ENCODE results near the gene SBF2. TPM values are rescaled to one million over a fixed set of nuclear protein-coding genes. Genes with fewer than 3 reads are reported as not detected.
"Not testable (repeated sequence)": the region's sequence is repeated elsewhere in the genome, so short reads cannot be mapped to it uniquely, and the experiment has no call there.

SBF2 gene
- total and polyA plus RNA-seq, 2 donors (not counting 3 experiments of a cell fraction or from before 2014, with no cell fraction given), result 15.4 to 42.4 TPM

DNA sequence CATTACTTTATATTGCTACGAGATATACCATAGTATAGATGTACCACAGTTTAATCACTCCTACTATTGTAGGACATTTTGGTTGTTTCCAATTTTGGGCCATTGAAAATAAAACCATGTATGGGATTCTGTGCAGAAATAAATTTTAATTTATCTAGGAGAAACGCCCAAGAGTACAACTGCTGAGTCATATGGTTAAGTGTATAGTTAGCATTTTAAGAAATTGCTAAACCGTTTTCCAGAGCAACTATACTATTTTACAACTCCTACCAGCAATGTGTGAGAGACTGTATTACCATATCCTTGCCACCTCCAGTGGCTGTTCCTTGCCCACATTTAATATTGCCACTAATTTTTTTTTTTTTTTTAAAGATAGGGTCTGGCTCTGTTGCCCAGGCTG is 163.1 kb downstream of the SBF2 start:
- DNase-seq (ENCODE audit: low read depth, low spot score), result no peak
- Histone ChIP-seq H3K79me2 (ENCODE audit: control insufficient read depth, insufficient read depth, low read length) (no peaks in the 10 kb centered on the region), H3K4me3 (replicated peaks in 1 of 3; ENCODE audit: insufficient read depth in 1 of 3, low read depth in 1 of 3, low read length in 3 of 3) (no peak overlapping the region), H4K20me1 (replicated peaks; ENCODE audit: control insufficient read depth, extremely low read depth, insufficient read depth, low read length) (peaks cover 2% of the 10 kb centered on the region), H3K9me3 (replicated peaks; ENCODE audit: control insufficient read depth, insufficient read depth, low read length) (no peaks in the 10 kb centered on the region), H3K4me1 (ENCODE audit: control insufficient read depth, extremely low read depth, insufficient read depth, low read length) (no peaks in the 10 kb centered on the region), H3K27ac (ENCODE audit: insufficient read depth, low read depth, low read length) (no peak overlapping the region), H3K4me2 (ENCODE audit: insufficient read depth, low read length) (no peak overlapping the region), H3K27me3 (ENCODE audit: control insufficient read depth in 2 of 2, insufficient read depth in 2 of 2, low read length in 2 of 2) (no peaks in the 10 kb centered on the region), H3K9me1 (replicated peaks; ENCODE audit: control insufficient read depth, extremely low read depth, insufficient read depth, low read length) (no peaks in the 10 kb centered on the region), H3K36me3 (ENCODE audit: control insufficient read depth in 2 of 2, extremely low read depth in 1 of 2, insufficient read depth in 2 of 2, low read length in 2 of 2) (no peaks in the 10 kb centered on the region), H2AFZ (ENCODE audit: low read depth, low read length) (no peak overlapping the region), H3K9ac (replicated peaks; ENCODE audit: extremely low read depth, insufficient read depth, low read length) (no peak overlapping the region)
- intact Hi-C loops (cut with micrococcal nuclease) (no loop called here), dilution Hi-C loops (cut with MboI; ENCODE audit: extremely low pct_ligation_motif_present, low sequenced_read_pairs) (no loop called here)
- TF ChIP-seq POLR2A (IDR thresholded peaks at IDR 0.05; ENCODE audit: low read depth, low read length) (no peak), EZH2 (IDR thresholded peaks at IDR 0.05; ENCODE audit: borderline replicate concordance, low read depth, low read length, severe bottlenecking) (no peak), FOS (IDR thresholded peaks at IDR 0.05; ENCODE audit: borderline replicate concordance, insufficient read depth, low read length) (no peak), JUN (IDR thresholded peaks at IDR 0.05; ENCODE audit: borderline replicate concordance, insufficient read depth, insufficient read length, low read depth) (no peak), GATA2 (IDR thresholded peaks at IDR 0.05; ENCODE audit: insufficient read depth, insufficient read length, low read depth, low read length) (no peak), POLR2AphosphoS5 (IDR thresholded peaks at IDR 0.05; ENCODE audit: insufficient read depth, low read depth, low read length) (no peak), MYC (IDR thresholded peaks at IDR 0.05; ENCODE audit: low read depth, low read length) (no peak)
- TF ChIP-seq, protein P1, sequence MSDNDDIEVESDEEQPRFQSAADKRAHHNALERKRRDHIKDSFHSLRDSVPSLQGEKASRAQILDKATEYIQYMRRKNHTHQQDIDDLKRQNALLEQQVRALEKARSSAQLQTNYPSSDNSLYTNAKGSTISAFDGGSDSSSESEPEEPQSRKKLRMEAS (IDR thresholded peaks at IDR 0.05; ENCODE audit: insufficient read depth, insufficient read length), result no peak
- TF ChIP-seq, protein P2, sequence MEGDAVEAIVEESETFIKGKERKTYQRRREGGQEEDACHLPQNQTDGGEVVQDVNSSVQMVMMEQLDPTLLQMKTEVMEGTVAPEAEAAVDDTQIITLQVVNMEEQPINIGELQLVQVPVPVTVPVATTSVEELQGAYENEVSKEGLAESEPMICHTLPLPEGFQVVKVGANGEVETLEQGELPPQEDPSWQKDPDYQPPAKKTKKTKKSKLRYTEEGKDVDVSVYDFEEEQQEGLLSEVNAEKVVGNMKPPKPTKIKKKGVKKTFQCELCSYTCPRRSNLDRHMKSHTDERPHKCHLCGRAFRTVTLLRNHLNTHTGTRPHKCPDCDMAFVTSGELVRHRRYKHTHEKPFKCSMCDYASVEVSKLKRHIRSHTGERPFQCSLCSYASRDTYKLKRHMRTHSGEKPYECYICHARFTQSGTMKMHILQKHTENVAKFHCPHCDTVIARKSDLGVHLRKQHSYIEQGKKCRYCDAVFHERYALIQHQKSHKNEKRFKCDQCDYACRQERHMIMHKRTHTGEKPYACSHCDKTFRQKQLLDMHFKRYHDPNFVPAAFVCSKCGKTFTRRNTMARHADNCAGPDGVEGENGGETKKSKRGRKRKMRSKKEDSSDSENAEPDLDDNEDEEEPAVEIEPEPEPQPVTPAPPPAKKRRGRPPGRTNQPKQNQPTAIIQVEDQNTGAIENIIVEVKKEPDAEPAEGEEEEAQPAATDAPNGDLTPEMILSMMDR (IDR thresholded peaks at IDR 0.05; ENCODE audit: extremely low read depth in 1 of 2, insufficient read depth in 1 of 2, low read depth in 1 of 2, low read length in 2 of 2), result no peak
- CTCF ChIA-PET, result no interaction called here
- BruUV-seq (replicated peaks), result no TSS peak
- FAIRE-seq, result no peak
- POLR2A ChIA-PET, result no interaction called here

DNA sequence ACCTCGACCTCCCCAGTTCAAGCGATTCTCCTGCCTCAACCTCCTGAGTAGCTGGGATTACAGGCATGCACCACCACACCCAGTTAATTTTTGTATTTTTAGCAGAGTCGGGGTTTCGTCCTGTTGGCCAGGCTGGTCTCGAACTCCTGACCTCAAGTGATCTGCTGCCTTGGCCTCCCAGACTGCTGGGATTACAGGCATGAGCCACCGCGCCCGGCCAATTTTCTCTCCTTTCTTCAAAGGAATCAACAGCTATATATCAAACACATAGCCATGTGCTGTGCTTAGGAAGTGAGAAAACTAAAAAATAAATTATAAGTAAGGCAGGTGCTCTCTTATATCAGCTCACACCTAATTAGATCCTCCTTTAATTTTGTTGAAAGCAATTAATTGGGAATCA is 164.8 kb downstream of the SBF2 start:
- POLR2A ChIA-PET; BruUV-seq (replicated peaks): not testable (repeated sequence)

More for the DNA sequence above, 164.8 kb downstream of the SBF2 start:
- H3K4me3 ChIP-seq (replicated peaks in 1 of 3; ENCODE audit: insufficient read depth in 1 of 3, low read depth in 1 of 3, low read length in 3 of 3); H3K4me1 ChIP-seq (ENCODE audit: control insufficient read depth, extremely low read depth, insufficient read depth, low read length); H2AFZ ChIP-seq (ENCODE audit: low read depth, low read length); H4K20me1 ChIP-seq (replicated peaks; ENCODE audit: control insufficient read depth, extremely low read depth, insufficient read depth, low read length); FAIRE-seq; CTCF ChIA-PET; H3K27me3 ChIP-seq (ENCODE audit: control insufficient read depth in 2 of 2, insufficient read depth in 2 of 2, low read length in 2 of 2); intact Hi-C loops (cut with micrococcal nuclease); dilution Hi-C loops (cut with MboI; ENCODE audit: extremely low pct_ligation_motif_present, low sequenced_read_pairs); H3K27ac ChIP-seq (ENCODE audit: insufficient read depth, low read depth, low read length); H3K4me2 ChIP-seq (ENCODE audit: insufficient read depth, low read length); H3K9me1 ChIP-seq (replicated peaks; ENCODE audit: control insufficient read depth, extremely low read depth, insufficient read depth, low read length); H3K79me2 ChIP-seq (ENCODE audit: control insufficient read depth, insufficient read depth, low read length); H3K36me3 ChIP-seq (ENCODE audit: control insufficient read depth in 2 of 2, extremely low read depth in 1 of 2, insufficient read depth in 2 of 2, low read length in 2 of 2); H3K9me3 ChIP-seq (replicated peaks; ENCODE audit: control insufficient read depth, insufficient read depth, low read length); DNase-seq (ENCODE audit: low read depth, low spot score); H3K9ac ChIP-seq (replicated peaks; ENCODE audit: extremely low read depth, insufficient read depth, low read length): not testable (repeated sequence)
